Hematopoietic multipotent progenitor cell treated with erythropoietin and hydrocortisone succinate and interleukin-3 and kit ligand, for 15 days (in vitro differentiated cells): ENCODE measurements around the gene TEX29.

Experiments used
- DNase-seq: peaks from one replicate; pipeline ENCODE4 v3.0.0-alpha.2; 2015; ENCODE audit warnings: low spot score

TEX29 gene

GRCh38 chr13:111319998-111320911 lies at the start of gene TEX29:
Gene TEX29 (plus strand): TSS chr13:111320642. CDS start chr13:111320891, 249 bp downstream.
- DNase-seq, result no peak

GRCh38 chr13:111270765-111271698 lies 49.4 kb upstream of the TEX29 start:
- no peak for DNase-seq

GRCh38 chr13:111272117-111272516 lies 48.3 kb upstream of the TEX29 start:
- no peak for DNase-seq

- DNase-seq, result no peak
These were observed 45.1 kb upstream of the TEX29 start for GRCh38 chr13:111275382-111275781.

- no peak for DNase-seq
These were observed 44.3 kb upstream of the TEX29 start for GRCh38 chr13:111275995-111276618.

- no peak for DNase-seq
These were observed 42.2 kb upstream of the TEX29 start for GRCh38 chr13:111278258-111278657.

GRCh38 chr13:111278743-111279652 lies 41.4 kb upstream of the TEX29 start:
- DNase-seq, result no peak

- no peak for DNase-seq
These were observed 40.2 kb upstream of the TEX29 start for GRCh38 chr13:111280226-111280625.

GRCh38 chr13:111280681-111281585 lies 39.5 kb upstream of the TEX29 start:
- no peak for DNase-seq

- no peak for DNase-seq
These were observed 38.6 kb upstream of the TEX29 start for GRCh38 chr13:111281751-111282311.

GRCh38 chr13:111282425-111282824 lies 38.0 kb upstream of the TEX29 start:
- DNase-seq, result no peak

GRCh38 chr13:111282997-111283396 lies 37.4 kb upstream of the TEX29 start:
- no peak for DNase-seq

- no peak for DNase-seq
These were observed 37.0 kb upstream of the TEX29 start for GRCh38 chr13:111283457-111283856.

GRCh38 chr13:111283991-111284390 lies 36.5 kb upstream of the TEX29 start:
- no peak for DNase-seq

GRCh38 chr13:111284565-111284964 lies 35.9 kb upstream of the TEX29 start:
- DNase-seq, result no peak

GRCh38 chr13:111286162-111286561 lies 34.3 kb upstream of the TEX29 start:
- no peak for DNase-seq

- DNase-seq, result no peak
These were observed 33.7 kb upstream of the TEX29 start for GRCh38 chr13:111286749-111287148.

- no peak for DNase-seq
These were observed 33.2 kb upstream of the TEX29 start for GRCh38 chr13:111287201-111287600.

GRCh38 chr13:111288276-111288675 lies 32.2 kb upstream of the TEX29 start:
- DNase-seq, result no peak

GRCh38 chr13:111289251-111289650 lies 31.2 kb upstream of the TEX29 start:
- no peak for DNase-seq
